K562 (cell line): ENCODE data around the gene CXCL14. TPM values are rescaled to one million over a fixed set of nuclear protein-coding genes. Genes with fewer than 3 reads are reported as not detected.

ENCODE experiments used
- ATAC-seq: fragments of 200-7000 bp; cut with Tn5 transposase; 3 replicates; pipeline ENCODE4 v1.9.1; 2020; ENCODE audit warnings: moderate library complexity
- BruUV-seq: library from RNA; stranded (reverse); fragments of 400-500 nt; replicated peaks from 2 replicates; lab custom pipeline; 2021; lab: Mats Ljungman, UMichigan
- CTCF ChIA-PET: fragments of 300-600 bp; formaldehyde crosslinking; extraction: SDS; loops from one replicate; lab custom pipeline; 2021; ENCODE audit warnings: low intra/inter-chr PET ratio; lab: Yijun Ruan, JAX
- POLR2A ChIA-PET: fragments of 300-600, 350-650 bp; sonication (Branson Sonifier 250); formaldehyde crosslinking; extraction: SDS; loops from one replicate; lab custom pipeline; 2021; ENCODE audit warnings: antibody characterized with exemption, inconsistent platforms; lab: Yijun Ruan, JAX
- DNase-seq, 4 experiments: peaks; one replicate each; pipeline versions ENCODE4 v3.0.0 to v3.0.0-alpha.2; 2011 to 2018; ENCODE audit warnings: low spot score in 3 of 4, mixed read lengths in 3 of 4; ENCODE audit errors: extremely low read depth in 1 of 4
- FAIRE-seq: peaks from 2 replicates; lab custom pipeline; 2011; peaks lifted over from hg19 to GRCh38; lab: Jason Lieb, UNC
- H2AFZ ChIP-seq: 2 replicates; pipeline ENCODE4 v1.6.0; 2011; ENCODE audit warnings: low read depth, low read length, control low read depth, inconsistent platforms
- H3K27ac ChIP-seq: fragments of 200-600 bp; 3 replicates; pipeline ENCODE4 v1.8.0; 2011; ENCODE audit warnings: low read depth, mild to moderate bottlenecking, control low read depth, inconsistent platforms, low read length, moderate library complexity, mixed read lengths; ENCODE audit errors: extremely low read depth
- H3K27me3 ChIP-seq, 2 experiments: fragments of 300-600 bp in 1 of 2; 2 replicates in 1 of 2; 3 replicates in 1 of 2; pipeline versions ENCODE4 v1.6.0 to v1.8.0; 2011; ENCODE audit warnings: inconsistent platforms in 2 of 2, low read length in 2 of 2, mild to moderate bottlenecking in 1 of 2, mixed read lengths in 1 of 2, moderate library complexity in 1 of 2; ENCODE audit not compliant: control insufficient read depth in 2 of 2, insufficient read depth in 2 of 2
- H3K36me3 ChIP-seq: fragments of 300-600 bp; 3 replicates; pipeline ENCODE4 v1.8.0; 2011; ENCODE audit warnings: mild to moderate bottlenecking, low read length, inconsistent platforms; ENCODE audit not compliant: control insufficient read depth, insufficient read depth
- H3K4me1 ChIP-seq, 2 experiments: fragments of 200-600 bp in 1 of 2; replicated peaks in 1 of 2; 2 replicates in 1 of 2; 3 replicates in 1 of 2; pipeline versions ENCODE4 v1.5.1 to v1.8.0; 2011; ENCODE audit warnings: inconsistent platforms in 2 of 2, low read length in 2 of 2, mild to moderate bottlenecking in 1 of 2, mixed read lengths in 1 of 2, moderate library complexity in 1 of 2; ENCODE audit not compliant: control insufficient read depth in 2 of 2, insufficient read depth in 2 of 2
- H3K4me2 ChIP-seq: 2 replicates; pipeline ENCODE4 v1.6.1; 2011; ENCODE audit warnings: low read length, control low read depth, inconsistent platforms, mixed read lengths; ENCODE audit not compliant: insufficient read depth
- H3K4me3 ChIP-seq: fragments of 200-600 bp; sonication (generic), shearing (Covaris generic); 2 replicates; pipeline ENCODE4 v1.5.1; 2016; ENCODE audit warnings: control low read depth, inconsistent platforms
- H3K79me2 ChIP-seq: fragments of 200-600 bp; 3 replicates; pipeline ENCODE4 v1.8.0; 2011; ENCODE audit warnings: low read length, inconsistent platforms; ENCODE audit not compliant: control insufficient read depth, insufficient read depth
- H3K9ac ChIP-seq, 2 experiments: 2 replicates each; pipeline versions ENCODE4 v1.6.0 to v1.6.1; 2011; ENCODE audit warnings: low read depth in 2 of 2, low read length in 2 of 2, control low read depth in 1 of 2, inconsistent platforms in 1 of 2, mild to moderate bottlenecking in 1 of 2, mixed read lengths in 1 of 2; ENCODE audit not compliant: insufficient read depth in 1 of 2
- H3K9me1 ChIP-seq: one replicate; pipeline ENCODE4 v1.6.0; 2011; ENCODE audit warnings: inconsistent platforms, mild to moderate bottlenecking, low read length, moderate library complexity; ENCODE audit not compliant: control insufficient read depth, insufficient read depth
- H3K9me3 ChIP-seq: replicated peaks from 2 replicates; pipeline ENCODE4 v1.5.1; 2011; ENCODE audit warnings: low read depth, low read length, inconsistent platforms; ENCODE audit not compliant: control insufficient read depth, insufficient read depth
- H4K20me1 ChIP-seq: replicated peaks from 2 replicates; pipeline ENCODE4 v1.6.1; 2011; ENCODE audit warnings: low read length, inconsistent platforms, mixed read lengths; ENCODE audit not compliant: control insufficient read depth, insufficient read depth
- BRF1 ChIP-seq: IDR thresholded peaks from 3 replicates; pipeline ENCODE4 v1.6.1; 2011; ENCODE audit warnings: borderline replicate concordance, mild to moderate bottlenecking; ENCODE audit not compliant: insufficient read length; ENCODE audit errors: extremely low read depth
- CREB3L1 ChIP-seq: fragments of 450-650 bp; IDR thresholded peaks from 2 replicates; pipeline ENCODE4 v1.6.1; 2014; ENCODE audit warnings: low read depth, mild to moderate bottlenecking, moderate library complexity, borderline replicate concordance
- DACH1 ChIP-seq: fragments of 450-650 bp; IDR thresholded peaks from 2 replicates; pipeline ENCODE4 v1.6.1; 2018; ENCODE audit not compliant: partially characterized antibody
- EP300 ChIP-seq: IDR thresholded peaks from 2 replicates; pipeline ENCODE4 v1.6.1; 2012; ENCODE audit warnings: low read length, improper control_type of control experiment
- RBM22 ChIP-seq: fragments of 200-400 bp; formaldehyde crosslinking; IDR thresholded peaks from 2 replicates; pipeline ENCODE4 v1.6.1; 2018; ENCODE audit warnings: low read length, low read depth; ENCODE audit not compliant: poor library complexity, severe bottlenecking
- RBM34 ChIP-seq: fragments of 200-400 bp; formaldehyde crosslinking; IDR thresholded peaks from 2 replicates; pipeline ENCODE4 v1.6.1; 2018; ENCODE audit warnings: low read length, borderline replicate concordance; ENCODE audit not compliant: insufficient read depth
- RERE ChIP-seq: sonication (generic); formaldehyde crosslinking; IDR thresholded peaks from 2 replicates; pipeline ENCODE4 v1.8.0; 2023; ENCODE audit warnings: missing genetic modification reagents, mild to moderate bottlenecking, borderline replicate concordance
- SRSF7 ChIP-seq: fragments of 200-400 bp; formaldehyde crosslinking; optimal IDR thresholded peaks from 2 replicates; pipeline ENCODE3; 2017; ENCODE audit warnings: mild to moderate bottlenecking, low read depth, low read length
- ZNF347 ChIP-seq: fragments of 450-650 bp; formaldehyde crosslinking; IDR thresholded peaks from 2 replicates; pipeline ENCODE4 v1.4.0; 2020; ENCODE audit warnings: low read depth, mild to moderate bottlenecking, moderate library complexity
- WGBS: fragments of 100-300 bp; shearing (Covaris generic); methylation state at CpG from one replicate; pipeline ENCODE4 v1.1.6; 2016; ENCODE audit warnings: low coverage, mixed read lengths; ENCODE audit not compliant: insufficient coverage; ENCODE audit errors: missing lambda C conversion rate; 5-methylcytosine and 5-hydroxymethylcytosine counted together
- in situ Hi-C: fragments of 300-500 bp; cut with MboI; formaldehyde crosslinking; loops from 4 replicates; pipeline ENCODE4 v1.15.0; 2018; ENCODE audit warnings: inconsistent platforms, mixed read lengths
- intact Hi-C: fragments of 100-400 bp; cut with micrococcal nuclease; formaldehyde crosslinking; loops from 2 replicates; pipeline ENCODE4 v1.14.2; 2022
- polyA plus RNA-seq, 8 experiments: library from polyadenylated mRNA; depleted of rRNA in 4 of 8; stranded (reverse) in 5 of 8; unstranded in 3 of 8; fragments of >200 nt; fragmentation: Nextera tagmentation in 2 of 8; fragmentation: Illumina TruSeq in 1 of 8; extraction: Ambion mirVana in 2 of 8; extraction: Trizol in 1 of 8; gene quantifications; 2 replicates each; pipeline versions ENCODE4 v1.2.1 to v1.2.3, GENCODE V29; 2011 to 2014; ENCODE audit warnings: inconsistent platforms in 1 of 8, missing spikeins in 1 of 8
- total RNA-seq, 7 experiments: library from RNA; depleted of rRNA in 6 of 7; stranded (reverse); fragments of >200 nt in 6 of 7; fragmentation: Illumina TruSeq in 2 of 7; extraction: Trizol in 2 of 7; gene quantifications; 2 replicates each; pipeline versions ENCODE4 v1.2.1 to v1.2.3, GENCODE V29; 2011 to 2021; ENCODE audit warnings: low replicate concordance in 1 of 7

CXCL14 gene
- total and polyA plus RNA-seq, 9 of the 15 experiments (the other 6 are each of a cell fraction or from before 2014, with no cell fraction given) = not detected

GRCh38 chr5:135625961-135626360 lies 47.2 kb upstream of the CXCL14 start:
- BruUV-seq = no TSS peak
- POLR2A ChIA-PET = no interaction called here
- Histone ChIP-seq H3K9me1 (no peaks in the 10 kb centered on the region), H2AFZ (no peak overlapping the region), H3K4me3 (no peak overlapping the region), H3K9ac (no peak overlapping the region), H3K36me3 (no peaks in the 10 kb centered on the region), H3K27ac (no peak overlapping the region), H3K27me3 (peaks cover 0 to 15% of the 10 kb centered on the region in 2 experiments; a peak in 2 of 5 replicates), H3K4me2 (no peak overlapping the region), H4K20me1 (no peaks in the 10 kb centered on the region; the same call in 1 of the 2 replicates), H3K9me3 (no peaks in the 10 kb centered on the region), H3K4me1 (no peaks in the 10 kb centered on the region), H3K79me2 (no peaks in the 10 kb centered on the region)
- no peak for DNase-seq
- intact Hi-C loops (no loop called here), in situ Hi-C loops (no loop called here)
- 0% methylated on average over 3 of the region's 3 CpGs for WGBS
- TF ChIP-seq BRF1 = no peak
- TF ChIP-seq DACH1 = no peak
- TF ChIP-seq CREB3L1 = no peak
- TF ChIP-seq RBM34 = no peak
- no peak for TF ChIP-seq RERE
- no peak for TF ChIP-seq RBM22
- TF ChIP-seq SRSF7 = no peak
- no peak for TF ChIP-seq EP300
- no peak for TF ChIP-seq ZNF347 (CRISPR knock-in tag)
- no peak for ATAC-seq
- CTCF ChIA-PET = no interaction called here
- no peak for FAIRE-seq
